ENCODE measurements around the gene ATAT1. TPM values are rescaled to one million over a fixed set of nuclear protein-coding genes. Genes with fewer than 3 reads are reported as not detected.

Gene ATAT1
- total RNA-seq, 2 experiments from 2014 or later, result 10.4 to 17.8 TPM

DNA sequence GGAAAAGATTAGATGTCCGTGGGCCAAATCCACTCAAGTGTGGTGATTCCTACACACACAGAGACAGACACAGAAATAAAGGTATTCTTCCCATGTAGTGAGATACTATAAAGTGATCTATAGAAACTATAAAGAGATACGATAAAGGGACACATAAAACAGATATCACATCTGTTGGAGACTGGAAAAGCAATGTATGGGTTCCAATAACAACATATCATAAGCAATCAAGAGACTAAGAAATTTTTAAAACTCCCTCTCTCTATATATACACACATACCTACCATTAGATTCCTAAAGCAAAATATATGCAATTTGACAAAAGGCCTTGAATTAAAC is 14.8 kb upstream of the ATAT1 start:
- BruUV-seq (replicated peaks), result no TSS peak
- H2AFZ ChIP-seq (ENCODE audit: low read length), result no peak overlapping the region
- no peak for DNase-seq (ENCODE audit: low spot score)
- H3K27ac ChIP-seq (ENCODE audit: low read depth, low read length, poor library complexity, severe bottlenecking), result no peak overlapping the region
- H3K4me1 ChIP-seq (ENCODE audit: insufficient read depth, low read length, poor library complexity, severe bottlenecking), result peaks cover 27% of the 10 kb centered on the region
- H3K4me3 ChIP-seq (ENCODE audit: low read depth, low read length, poor library complexity, severe bottlenecking), result no peak overlapping the region
- peaks cover 31% of the 10 kb centered on the region; the same call in 1 of the 2 replicates for H4K20me1 ChIP-seq (ENCODE audit: insufficient read depth, low read length)
- POLR2A ChIA-PET, result interaction anchor here (0.7 to 3.6 kb wide), 4 partner anchors 13 to 82 kb away, joined by 3 to 38 read pairs (median 4); partner anchors contain the start of gene C6orf136
- intact Hi-C loops (cut with micrococcal nuclease; ENCODE audit: unreplicated experiment), result no loop called here
- H3K9me2 ChIP-seq (ENCODE audit: insufficient read depth, low read length), result no peaks in the 10 kb centered on the region
- TF ChIP-seq, protein P1, sequence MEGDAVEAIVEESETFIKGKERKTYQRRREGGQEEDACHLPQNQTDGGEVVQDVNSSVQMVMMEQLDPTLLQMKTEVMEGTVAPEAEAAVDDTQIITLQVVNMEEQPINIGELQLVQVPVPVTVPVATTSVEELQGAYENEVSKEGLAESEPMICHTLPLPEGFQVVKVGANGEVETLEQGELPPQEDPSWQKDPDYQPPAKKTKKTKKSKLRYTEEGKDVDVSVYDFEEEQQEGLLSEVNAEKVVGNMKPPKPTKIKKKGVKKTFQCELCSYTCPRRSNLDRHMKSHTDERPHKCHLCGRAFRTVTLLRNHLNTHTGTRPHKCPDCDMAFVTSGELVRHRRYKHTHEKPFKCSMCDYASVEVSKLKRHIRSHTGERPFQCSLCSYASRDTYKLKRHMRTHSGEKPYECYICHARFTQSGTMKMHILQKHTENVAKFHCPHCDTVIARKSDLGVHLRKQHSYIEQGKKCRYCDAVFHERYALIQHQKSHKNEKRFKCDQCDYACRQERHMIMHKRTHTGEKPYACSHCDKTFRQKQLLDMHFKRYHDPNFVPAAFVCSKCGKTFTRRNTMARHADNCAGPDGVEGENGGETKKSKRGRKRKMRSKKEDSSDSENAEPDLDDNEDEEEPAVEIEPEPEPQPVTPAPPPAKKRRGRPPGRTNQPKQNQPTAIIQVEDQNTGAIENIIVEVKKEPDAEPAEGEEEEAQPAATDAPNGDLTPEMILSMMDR (conservative IDR thresholded peaks at IDR 0.05; ENCODE audit: low read length), result no peak
- no peak for TF ChIP-seq EZH2phosphoT487 (IDR thresholded peaks at IDR 0.05; ENCODE audit: borderline replicate concordance, low read depth, low read length)
- peak overlapping the region; percentile 99; the same call in 1 of the 2 replicates for H3K4me2 ChIP-seq (ENCODE audit: low read length)
- peaks cover 89% of the 10 kb centered on the region for H3K36me3 ChIP-seq (ENCODE audit: insufficient read depth, low read length)
- H3K79me2 ChIP-seq (ENCODE audit: insufficient read depth, low read depth, low read length), result peaks cover 54% of the 10 kb centered on the region
- CTCF ChIA-PET (ENCODE audit: unreplicated experiment), result interaction anchor here (0.6 kb wide), 1 partner anchor 112 kb away, joined by 3 read pairs; no protein-coding TSS in a partner anchor
- H3K9me3 ChIP-seq (ENCODE audit: low read length), result no peaks in the 10 kb centered on the region

DNA sequence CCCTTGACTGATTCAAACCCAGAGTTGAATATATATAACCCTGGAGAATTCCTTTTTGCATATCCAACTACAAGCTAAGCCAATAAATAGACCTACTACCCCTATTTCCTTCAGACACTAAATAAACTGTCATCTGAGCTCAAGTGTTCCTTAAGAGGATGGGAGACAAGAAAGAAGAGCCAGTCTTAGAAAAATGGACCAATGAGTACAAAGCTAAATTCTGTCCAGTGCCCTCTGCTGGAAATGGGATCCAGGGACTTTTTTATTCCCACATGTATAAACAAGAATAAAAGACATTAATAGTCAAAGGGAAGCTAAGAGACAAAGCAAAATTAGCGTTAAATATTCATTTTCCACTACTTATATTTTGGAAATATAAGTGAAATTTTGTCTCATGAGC is 14.5 kb upstream of the ATAT1 start:
- intact Hi-C loops (cut with micrococcal nuclease; ENCODE audit: unreplicated experiment), result no loop called here
- CTCF ChIA-PET (ENCODE audit: unreplicated experiment), result interaction anchor here (0.6 to 1.1 kb wide), 2 partner anchors 112 to 119 kb away, joined by 3 read pairs; no protein-coding TSS in a partner anchor
- H2AFZ ChIP-seq (ENCODE audit: low read length), result no peak overlapping the region
- no peak overlapping the region for H3K4me3 ChIP-seq (ENCODE audit: low read depth, low read length, poor library complexity, severe bottlenecking)
- peaks cover 55% of the 10 kb centered on the region for H3K79me2 ChIP-seq (ENCODE audit: insufficient read depth, low read depth, low read length)
- TF ChIP-seq, protein P1 (conservative IDR thresholded peaks at IDR 0.05; ENCODE audit: low read length), result peak; percentile 63
- no peak for TF ChIP-seq EZH2phosphoT487 (IDR thresholded peaks at IDR 0.05; ENCODE audit: borderline replicate concordance, low read depth, low read length)
- H3K9me3 ChIP-seq (ENCODE audit: low read length), result no peaks in the 10 kb centered on the region
- H3K4me2 ChIP-seq (ENCODE audit: low read length), result peak overlapping the region; percentile 99; the same call in 1 of the 2 replicates
- no peaks in the 10 kb centered on the region for H3K9me2 ChIP-seq (ENCODE audit: insufficient read depth, low read length)
- peaks cover 27% of the 10 kb centered on the region for H3K4me1 ChIP-seq (ENCODE audit: insufficient read depth, low read length, poor library complexity, severe bottlenecking)
- DNase-seq (ENCODE audit: low spot score), result no peak
- BruUV-seq (replicated peaks), result no TSS peak
- H3K27ac ChIP-seq (ENCODE audit: low read depth, low read length, poor library complexity, severe bottlenecking), result no peak overlapping the region
- POLR2A ChIA-PET, result interaction anchor here (0.5 to 3.6 kb wide), 6 partner anchors 13 to 96 kb away, joined by 3 to 38 read pairs (median 4); partner anchors contain the start of gene C6orf136
- H4K20me1 ChIP-seq (ENCODE audit: insufficient read depth, low read length), result peaks cover 30% of the 10 kb centered on the region; the same call in 1 of the 2 replicates
- peaks cover 87% of the 10 kb centered on the region for H3K36me3 ChIP-seq (ENCODE audit: insufficient read depth, low read length)

DNA sequence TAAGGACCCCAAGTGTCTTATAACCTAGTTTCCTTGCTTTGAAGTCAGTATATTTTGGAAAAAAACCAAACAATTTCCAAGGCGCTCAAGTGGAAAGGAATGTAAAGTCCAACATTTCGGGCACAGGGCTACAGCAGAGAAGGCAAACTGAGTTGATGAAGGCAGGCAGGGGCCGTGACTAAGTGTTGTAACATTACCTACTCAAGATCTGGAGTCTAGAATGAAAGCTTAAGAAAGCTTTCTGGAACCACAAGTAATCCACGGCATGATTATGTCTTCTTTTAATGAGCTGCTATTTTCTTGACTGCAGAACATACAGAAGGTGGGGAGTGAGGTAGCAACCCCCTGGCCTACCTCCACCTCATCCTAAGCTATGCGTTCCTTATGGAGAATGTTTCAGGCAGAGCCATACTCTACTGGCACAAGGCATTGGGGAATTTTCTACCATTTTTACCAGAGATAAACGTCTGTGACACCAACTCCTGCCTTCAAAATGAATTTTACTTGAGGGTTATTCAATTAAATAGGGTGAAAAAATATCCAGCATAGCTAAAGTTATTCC is 13.9 kb upstream of the ATAT1 start:
- DNase-seq (ENCODE audit: low spot score), result no peak
- TF ChIP-seq, protein P1 (conservative IDR thresholded peaks at IDR 0.05; ENCODE audit: low read length), result no peak
- no peak for TF ChIP-seq EZH2phosphoT487 (IDR thresholded peaks at IDR 0.05; ENCODE audit: borderline replicate concordance, low read depth, low read length)
- Histone ChIP-seq H3K9me2 (ENCODE audit: insufficient read depth, low read length) (no peaks in the 10 kb centered on the region), H2AFZ (ENCODE audit: low read length) (no peak overlapping the region), H3K79me2 (ENCODE audit: insufficient read depth, low read depth, low read length) (peaks cover 55% of the 10 kb centered on the region), H3K4me3 (ENCODE audit: low read depth, low read length, poor library complexity, severe bottlenecking) (no peak overlapping the region), H3K4me1 (ENCODE audit: insufficient read depth, low read length, poor library complexity, severe bottlenecking) (peaks cover 27% of the 10 kb centered on the region), H3K4me2 (ENCODE audit: low read length) (peak overlapping the region; percentile 99; the same call in 1 of the 2 replicates), H3K27ac (ENCODE audit: low read depth, low read length, poor library complexity, severe bottlenecking) (no peak overlapping the region), H3K9me3 (ENCODE audit: low read length) (no peaks in the 10 kb centered on the region), H4K20me1 (ENCODE audit: insufficient read depth, low read length) (peaks cover 30% of the 10 kb centered on the region; the same call in 1 of the 2 replicates), H3K36me3 (ENCODE audit: insufficient read depth, low read length) (peaks cover 82% of the 10 kb centered on the region)
- BruUV-seq (replicated peaks), result no TSS peak
- intact Hi-C loops (cut with micrococcal nuclease; ENCODE audit: unreplicated experiment), result no loop called here
- ChIA-PET POLR2A (interaction anchor here (0.5 to 3.6 kb wide), 8 partner anchors 13 to 96 kb away, joined by 3 to 38 read pairs (median 4); partner anchors contain the start of gene C6orf136), CTCF (ENCODE audit: unreplicated experiment) (interaction anchor here (1.1 kb wide), 1 partner anchor 118 kb away, joined by 3 read pairs; no protein-coding TSS in a partner anchor)

Data from OCI-LY7 (cell line).